GM12875 (cell line): ENCODE data around the gene ACSS1.

Experiments
- H3K4me3 ChIP-seq: one replicate; pipeline ENCODE4 v1.5.1; 2011; ENCODE audit warnings: low read depth, low read length, control low read depth
- TF ChIP-seq, protein P1 (sequence below): IDR thresholded peaks from 2 replicates; pipeline ENCODE4 v1.5.1; 2011; ENCODE audit warnings: low read depth, mild to moderate bottlenecking, control low read depth, inconsistent platforms, low read length, moderate library complexity, borderline replicate concordance; ENCODE audit not compliant: insufficient read depth

The ACSS1 gene

GRCh38 chr20:25089662-25090061 is 31.7 kb upstream of the ACSS1 start:
- TF ChIP-seq, protein P1, sequence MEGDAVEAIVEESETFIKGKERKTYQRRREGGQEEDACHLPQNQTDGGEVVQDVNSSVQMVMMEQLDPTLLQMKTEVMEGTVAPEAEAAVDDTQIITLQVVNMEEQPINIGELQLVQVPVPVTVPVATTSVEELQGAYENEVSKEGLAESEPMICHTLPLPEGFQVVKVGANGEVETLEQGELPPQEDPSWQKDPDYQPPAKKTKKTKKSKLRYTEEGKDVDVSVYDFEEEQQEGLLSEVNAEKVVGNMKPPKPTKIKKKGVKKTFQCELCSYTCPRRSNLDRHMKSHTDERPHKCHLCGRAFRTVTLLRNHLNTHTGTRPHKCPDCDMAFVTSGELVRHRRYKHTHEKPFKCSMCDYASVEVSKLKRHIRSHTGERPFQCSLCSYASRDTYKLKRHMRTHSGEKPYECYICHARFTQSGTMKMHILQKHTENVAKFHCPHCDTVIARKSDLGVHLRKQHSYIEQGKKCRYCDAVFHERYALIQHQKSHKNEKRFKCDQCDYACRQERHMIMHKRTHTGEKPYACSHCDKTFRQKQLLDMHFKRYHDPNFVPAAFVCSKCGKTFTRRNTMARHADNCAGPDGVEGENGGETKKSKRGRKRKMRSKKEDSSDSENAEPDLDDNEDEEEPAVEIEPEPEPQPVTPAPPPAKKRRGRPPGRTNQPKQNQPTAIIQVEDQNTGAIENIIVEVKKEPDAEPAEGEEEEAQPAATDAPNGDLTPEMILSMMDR, result no peak

DNA sequence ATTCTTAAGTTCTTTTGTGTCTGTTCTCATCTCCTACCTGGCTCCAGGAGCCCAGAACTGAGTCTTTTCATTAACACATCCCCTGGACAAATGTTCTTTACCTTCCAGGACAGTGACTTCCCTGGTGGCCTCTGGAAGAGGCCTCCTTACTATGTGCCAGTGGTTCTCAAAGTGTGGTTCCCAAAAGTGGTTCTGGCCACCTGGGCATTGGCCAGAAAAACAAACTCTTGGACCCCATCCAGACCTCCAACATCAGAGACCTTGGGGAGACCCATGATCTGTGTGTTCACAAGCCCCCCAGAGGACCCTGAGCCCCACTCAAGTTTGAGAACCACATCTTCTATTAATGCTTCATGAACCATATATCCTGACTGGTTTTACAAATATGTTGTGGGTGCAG is 31.2 kb upstream of the ACSS1 start:
- no peak overlapping the region for H3K4me3 ChIP-seq
- TF ChIP-seq, protein P1, result no peak

More at GRCh38 chr20:25089662-25090061, 31.7 kb upstream of the ACSS1 start:
- no peak overlapping the region for H3K4me3 ChIP-seq

DNA sequence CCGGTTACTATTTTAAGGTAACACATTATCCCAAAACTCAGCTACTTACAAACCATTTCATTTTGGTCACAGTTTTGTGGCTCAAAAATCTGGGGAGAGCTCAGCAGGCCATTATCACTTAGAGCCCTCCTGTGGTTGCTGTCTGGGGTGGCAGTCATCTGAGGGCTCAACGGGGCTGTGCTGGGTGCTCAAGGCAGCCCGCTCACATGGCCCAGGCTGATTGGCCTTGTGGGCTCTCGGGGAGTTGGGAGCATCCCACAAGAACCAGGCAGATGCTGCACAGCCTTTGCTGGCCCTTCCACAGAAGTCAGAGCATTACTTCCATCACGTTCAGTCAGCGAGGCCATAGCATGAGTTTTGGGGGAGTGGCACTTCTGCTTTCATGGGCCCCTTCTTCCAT is 30.3 kb upstream of the ACSS1 start:
- H3K4me3 ChIP-seq, result no peak overlapping the region
- TF ChIP-seq, protein P1, result no peak

GRCh38 chr20:25087186-25087929 is 29.4 kb upstream of the ACSS1 start:
- H3K4me3 ChIP-seq, result no peak overlapping the region
- TF ChIP-seq, protein P1, result no peak

DNA sequence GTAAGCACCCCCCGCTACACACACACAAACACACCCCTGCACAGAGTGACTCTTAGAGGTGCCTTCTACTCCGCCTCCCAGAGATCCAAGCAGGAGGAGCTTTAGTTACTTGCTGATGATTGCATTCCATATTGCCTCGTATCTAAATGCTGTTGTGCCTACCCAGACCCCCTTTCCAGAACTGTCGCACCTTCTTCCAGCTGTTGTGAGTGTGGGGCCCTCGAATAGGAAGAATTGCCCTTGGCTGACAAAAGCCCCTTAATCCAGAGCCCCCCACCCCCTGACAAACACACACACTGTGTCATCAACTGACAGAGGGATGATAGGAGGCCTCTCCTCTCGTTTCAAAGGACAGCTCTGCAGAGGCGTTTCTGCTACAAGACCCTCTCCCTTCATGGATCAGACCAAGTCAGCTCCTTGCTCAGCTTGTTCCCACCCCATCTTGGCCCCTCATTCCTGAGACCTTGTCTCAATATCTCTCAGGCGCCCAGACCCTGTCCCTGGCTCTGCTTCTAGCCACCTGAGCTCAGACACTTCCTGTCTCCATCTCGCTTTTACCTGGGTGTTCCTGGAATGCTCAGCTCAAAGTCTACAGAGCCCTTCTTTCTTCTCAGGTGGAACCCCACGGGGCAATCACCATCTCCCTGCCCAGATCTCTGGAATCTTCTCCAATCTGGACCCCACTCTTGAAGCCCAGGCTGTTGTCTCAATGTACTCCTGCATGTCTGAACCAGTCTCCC is 28.0 kb upstream of the ACSS1 start:
- TF ChIP-seq, protein P1, result no peak
- no peak overlapping the region for H3K4me3 ChIP-seq

DNA sequence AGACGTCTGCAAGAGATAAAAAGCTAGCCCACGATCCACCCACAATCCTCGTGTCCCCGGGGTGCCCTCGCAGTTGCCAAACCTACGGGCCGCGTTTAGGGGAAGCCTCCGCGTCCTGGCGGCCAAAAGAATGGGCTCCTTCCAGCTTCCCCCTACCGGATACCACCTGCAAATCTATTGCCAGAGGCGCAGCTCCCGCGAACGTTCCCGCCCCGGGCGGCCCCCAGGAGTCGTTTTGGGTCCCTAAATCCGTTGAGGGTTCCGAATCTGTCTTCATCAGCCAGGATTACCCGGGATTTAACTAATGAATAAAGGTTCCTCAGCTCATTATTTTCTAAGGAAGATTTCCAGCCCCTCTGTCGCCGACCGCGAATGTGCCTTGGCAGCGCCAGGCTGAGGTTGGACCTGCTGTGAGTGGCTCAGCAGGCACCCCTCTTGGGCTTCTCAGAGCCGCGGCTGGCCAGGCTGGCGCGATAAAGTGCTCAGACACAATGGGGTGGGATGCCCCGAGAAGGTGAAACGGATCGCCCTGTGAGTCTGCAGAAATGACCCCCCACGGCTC is 26.8 kb upstream of the ACSS1 start:
- no peak overlapping the region for H3K4me3 ChIP-seq
- TF ChIP-seq, protein P1, result no peak
